OCI-LY7 (cell line): ENCODE measurements around the gene DENND1A. TPM values are rescaled to one million over a fixed set of nuclear protein-coding genes. Genes with fewer than 3 reads are reported as not detected.

Source experiments
- BruUV-seq: library from RNA; stranded (reverse); fragments of 400-500 nt; replicated peaks from 2 replicates; lab custom pipeline; 2021; lab: Mats Ljungman, UMichigan
- CTCF ChIA-PET: fragments of 300-600 bp; sonication (Branson Sonifier 250); formaldehyde crosslinking; loops from one replicate; lab custom pipeline; 2022; ENCODE audit warnings: antibody characterized with exemption; ENCODE audit not compliant: unreplicated experiment; lab: Charles Lee
- POLR2A ChIA-PET: fragments of 300-600 bp; sonication (Branson Sonifier 250); formaldehyde crosslinking; loops from one replicate; lab custom pipeline; 2022; ENCODE audit warnings: antibody characterized with exemption; lab: Charles Lee
- DNase-seq: peaks from one replicate; pipeline ENCODE4 v3.0.0-alpha.2; 2015; ENCODE audit warnings: low spot score
- H2AFZ ChIP-seq: fragments of 200-600 bp; sonication (generic), shearing (Covaris generic); 2 replicates; pipeline ENCODE4 v1.6.1; 2014; ENCODE audit warnings: mild to moderate bottlenecking, antibody characterized with exemption, low read length, moderate library complexity
- H3K27ac ChIP-seq: fragments of 200-600 bp; sonication (generic); 2 replicates; pipeline ENCODE4 v1.5.1; 2014; ENCODE audit warnings: mixed run types, low read depth, mild to moderate bottlenecking, moderate library complexity, low read length, inconsistent platforms; ENCODE audit not compliant: poor library complexity, severe bottlenecking
- H3K36me3 ChIP-seq: fragments of 200-600 bp; sonication (generic); 2 replicates; pipeline ENCODE4 v1.6.1; 2014; ENCODE audit warnings: mild to moderate bottlenecking, antibody characterized with exemption, low read length, moderate library complexity, mixed read lengths; ENCODE audit not compliant: insufficient read depth
- H3K4me1 ChIP-seq: fragments of 200-600 bp; sonication (generic); 2 replicates; pipeline ENCODE4 v1.5.1; 2014; ENCODE audit warnings: mild to moderate bottlenecking, low read length; ENCODE audit not compliant: insufficient read depth, poor library complexity, severe bottlenecking
- H3K4me2 ChIP-seq: fragments of 200-600 bp; sonication (generic); 2 replicates; pipeline ENCODE4 v1.6.1; 2014; ENCODE audit warnings: mild to moderate bottlenecking, low read length
- H3K4me3 ChIP-seq: fragments of 200-600 bp; sonication (generic); 2 replicates; pipeline ENCODE4 v1.5.1; 2014; ENCODE audit warnings: mild to moderate bottlenecking, low read depth, low read length; ENCODE audit not compliant: poor library complexity, severe bottlenecking
- H3K79me2 ChIP-seq: fragments of 200-600 bp; sonication (generic); 2 replicates; pipeline ENCODE4 v1.6.1; 2016; ENCODE audit warnings: low read depth, mild to moderate bottlenecking, low read length, moderate library complexity, mixed read lengths; ENCODE audit not compliant: insufficient read depth
- H3K9me2 ChIP-seq: fragments of 200-600 bp; sonication (generic); 2 replicates; pipeline ENCODE4 v1.6.1; 2016; ENCODE audit warnings: mild to moderate bottlenecking, low read length, mixed read lengths; ENCODE audit not compliant: insufficient read depth
- H3K9me3 ChIP-seq: fragments of 200-600 bp; sonication (generic); 2 replicates; pipeline ENCODE4 v1.6.1; 2014; ENCODE audit warnings: mild to moderate bottlenecking, mixed run types, low read length, mixed read lengths
- H4K20me1 ChIP-seq: fragments of 200-600 bp; sonication (generic); 2 replicates; pipeline ENCODE4 v1.6.1; 2014; ENCODE audit warnings: mild to moderate bottlenecking, antibody characterized with exemption, low read length, moderate library complexity, mixed read lengths; ENCODE audit not compliant: insufficient read depth
- CTCF ChIP-seq: fragments of 200-600 bp; sonication (generic); conservative IDR thresholded peaks from 2 replicates; pipeline ENCODE4 v1.5.1; 2014; ENCODE audit warnings: mild to moderate bottlenecking, antibody characterized with exemption, low read length, moderate library complexity, mixed read lengths
- EZH2phosphoT487 ChIP-seq: fragments of 200-600 bp; sonication (generic); IDR thresholded peaks from 2 replicates; pipeline ENCODE4 v1.6.1; 2018; ENCODE audit warnings: low read depth, borderline replicate concordance, mild to moderate bottlenecking, mixed run types, antibody characterized with exemption, low read length, moderate library complexity, mixed read lengths
- intact Hi-C: fragments of 100-400 bp; cut with micrococcal nuclease; formaldehyde crosslinking; loops from one replicate; pipeline ENCODE4 v1.10.0; 2022; ENCODE audit not compliant: unreplicated experiment
- total RNA-seq, 2 experiments: library from RNA; depleted of rRNA in 1 of 2; stranded (reverse); fragments of >200 nt in 1 of 2; shearing (Covaris generic) in 1 of 2; gene quantifications; 2 replicates each; pipeline ENCODE4 v1.2.3, GENCODE V29; 2014 to 2022

DENND1A gene
- total RNA-seq, 2 experiments from 2014 or later: 17.9 to 36.3 TPM

GRCh38 chr9:123368023-123368422, 561.9 kb downstream of the DENND1A start:
- no TSS peak for BruUV-seq

GRCh38 chr9:123365881-123366528, 563.9 kb downstream of the DENND1A start:
- no TSS peak for BruUV-seq
- no peak overlapping the region for H3K4me3 ChIP-seq
- CTCF ChIA-PET: no interaction called here

More at GRCh38 chr9:123368023-123368422, 561.9 kb downstream of the DENND1A start:
- no peak overlapping the region for H3K4me3 ChIP-seq
- no peak overlapping the region for H2AFZ ChIP-seq
- TF ChIP-seq EZH2phosphoT487 (no peak), CTCF (no peak)
- intact Hi-C loops: no loop called here
- no peaks in the 10 kb centered on the region for H3K4me1 ChIP-seq
- no peak overlapping the region for H3K4me2 ChIP-seq
- H3K9me3 ChIP-seq: no peaks in the 10 kb centered on the region
- ChIA-PET POLR2A (no interaction called here), CTCF (no interaction called here)
- H3K36me3 ChIP-seq: no peaks in the 10 kb centered on the region
- no peaks in the 10 kb centered on the region for H3K9me2 ChIP-seq
- H4K20me1 ChIP-seq: no peaks in the 10 kb centered on the region
- H3K27ac ChIP-seq: no peak overlapping the region
- no peak for DNase-seq
- H3K79me2 ChIP-seq: no peaks in the 10 kb centered on the region

More at GRCh38 chr9:123365881-123366528, 563.9 kb downstream of the DENND1A start:
- Histone ChIP-seq H2AFZ (no peak overlapping the region), H3K9me3 (no peaks in the 10 kb centered on the region), H4K20me1 (no peaks in the 10 kb centered on the region), H3K36me3 (no peaks in the 10 kb centered on the region), H3K9me2 (no peaks in the 10 kb centered on the region), H3K4me1 (no peaks in the 10 kb centered on the region), H3K27ac (no peak overlapping the region), H3K4me2 (no peak overlapping the region), H3K79me2 (no peaks in the 10 kb centered on the region)
- DNase-seq: no peak
- intact Hi-C loops: no loop called here
- TF ChIP-seq EZH2phosphoT487: no peak
- no peak for TF ChIP-seq CTCF
- POLR2A ChIA-PET: no interaction called here
